Astrocyte (in vitro differentiated cells and primary cell): ENCODE measurements around the gene SLC45A3. TPM values are rescaled to one million over a fixed set of nuclear protein-coding genes. Genes with fewer than 3 reads are reported as not detected.

Experiments
- DNase-seq: peaks from one replicate; pipeline ENCODE4 v3.0.0-alpha.2; 2010; ENCODE audit warnings: low read depth
- FAIRE-seq: peaks from 2 replicates; lab custom pipeline; 2011; peaks lifted over from hg19 to GRCh38; lab: Jason Lieb, UNC
- H2AFZ ChIP-seq: 2 replicates; pipeline ENCODE4 v1.6.0; 2012; ENCODE audit warnings: low read depth, low read length, inconsistent platforms
- H3K27ac ChIP-seq: 2 replicates; pipeline ENCODE4 v1.5.1; 2011; ENCODE audit warnings: low read depth, low read length, inconsistent platforms
- H3K27me3 ChIP-seq: 2 replicates; pipeline ENCODE4 v1.6.0; 2011; ENCODE audit warnings: low read length, inconsistent platforms; ENCODE audit not compliant: insufficient read depth
- H3K36me3 ChIP-seq: 2 replicates; pipeline ENCODE4 v1.5.1; 2011; ENCODE audit warnings: low read length, inconsistent platforms; ENCODE audit not compliant: insufficient read depth
- H3K4me1 ChIP-seq: 2 replicates; pipeline ENCODE4 v1.5.1; 2011; ENCODE audit warnings: low read length, inconsistent platforms; ENCODE audit not compliant: insufficient read depth
- H3K4me2 ChIP-seq: 2 replicates; pipeline ENCODE4 v1.6.0; 2012; ENCODE audit warnings: low read length, inconsistent platforms
- H3K4me3 ChIP-seq: 2 replicates; pipeline ENCODE4 v1.5.1; 2011; ENCODE audit warnings: low read depth, mild to moderate bottlenecking, low read length, inconsistent platforms; ENCODE audit not compliant: insufficient read depth
- H3K79me2 ChIP-seq: 2 replicates; pipeline ENCODE4 v1.6.0; 2012; ENCODE audit warnings: mild to moderate bottlenecking, low read length, inconsistent platforms; ENCODE audit not compliant: insufficient read depth
- H3K9ac ChIP-seq: 2 replicates; pipeline ENCODE4 v1.6.0; 2012; ENCODE audit warnings: mild to moderate bottlenecking, low read length, inconsistent platforms
- H3K9me3 ChIP-seq: 2 replicates; pipeline ENCODE4 v1.5.1; 2012; ENCODE audit warnings: low read depth, mild to moderate bottlenecking, low read length, inconsistent platforms; ENCODE audit not compliant: insufficient read depth
- H4K20me1 ChIP-seq: 2 replicates; pipeline ENCODE4 v1.6.0; 2012; ENCODE audit warnings: low read length, inconsistent platforms; ENCODE audit not compliant: insufficient read depth
- H3K27ac Mint-ChIP-seq: one replicate; pipeline ENCODE4 v1.8.0; 2021; ENCODE audit warnings: mild to moderate bottlenecking, mixed read lengths; ENCODE audit not compliant: unreplicated experiment
- H3K27me3 Mint-ChIP-seq: one replicate; pipeline ENCODE4 v1.8.0; 2021; ENCODE audit warnings: low read depth, mixed read lengths; ENCODE audit not compliant: unreplicated experiment
- H3K36me3 Mint-ChIP-seq: one replicate; pipeline ENCODE4 v1.8.0; 2021; ENCODE audit warnings: low read depth, mixed read lengths; ENCODE audit not compliant: unreplicated experiment
- H3K4me1 Mint-ChIP-seq: one replicate; pipeline ENCODE4 v1.8.0; 2021; ENCODE audit warnings: low read depth, mixed read lengths; ENCODE audit not compliant: unreplicated experiment
- H3K4me3 Mint-ChIP-seq: one replicate; pipeline ENCODE4 v1.8.0; 2021; ENCODE audit warnings: mild to moderate bottlenecking, moderate library complexity, mixed read lengths; ENCODE audit not compliant: unreplicated experiment
- H3K9me3 Mint-ChIP-seq: one replicate; pipeline ENCODE4 v1.8.0; 2021; ENCODE audit warnings: mild to moderate bottlenecking, mixed read lengths; ENCODE audit not compliant: unreplicated experiment
- EZH2 ChIP-seq: IDR thresholded peaks from 2 replicates; pipeline ENCODE4 v1.6.1; 2012; ENCODE audit warnings: mild to moderate bottlenecking, low read length, inconsistent platforms; ENCODE audit not compliant: insufficient read depth
- total RNA-seq: library from RNA; stranded (reverse); gene quantifications from 2 replicates; pipeline ENCODE4 v1.2.1, GENCODE V29; 2021
- TF ChIP-seq, protein P1 (sequence below): IDR thresholded peaks from 2 replicates; pipeline ENCODE4 v1.5.1; 2011; ENCODE audit warnings: low read depth, mild to moderate bottlenecking, inconsistent platforms, low read length, moderate library complexity; ENCODE audit not compliant: insufficient read depth

Gene SLC45A3
- total RNA-seq, 1 donor from 2014 or later, result 7.1 TPM

DNA sequence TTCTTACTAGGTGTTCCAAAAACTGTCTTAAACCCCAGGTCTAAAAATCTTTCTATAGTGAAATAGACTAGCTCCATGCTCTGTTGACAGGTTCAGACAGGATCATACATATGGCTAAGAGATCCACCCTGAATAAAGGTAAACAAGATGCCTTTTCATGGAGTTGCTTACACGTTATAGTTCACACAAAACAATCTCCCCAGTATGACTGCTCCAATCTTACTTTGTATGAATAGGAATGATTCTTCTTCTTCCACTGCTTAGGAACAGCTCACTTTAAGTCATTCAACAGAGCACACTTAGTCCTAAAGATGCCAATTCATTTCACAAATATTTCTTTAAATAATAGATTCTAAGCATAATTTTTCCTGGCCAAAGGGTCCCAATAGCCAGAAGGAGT is 64.5 kb downstream of the SLC45A3 start:
- Histone ChIP-seq H3K4me2 (no peak overlapping the region), H3K79me2 (peaks cover 36% of the 10 kb centered on the region), H3K36me3 (peaks cover 48% of the 10 kb centered on the region), H3K9ac (no peak overlapping the region), H3K27me3 (no peaks in the 10 kb centered on the region), H2AFZ (no peak overlapping the region), H4K20me1 (peaks cover 24% of the 10 kb centered on the region), H3K27ac (no peak overlapping the region), H3K4me3 (no peak overlapping the region), H3K9me3 (no peaks in the 10 kb centered on the region), H3K4me1 (no peaks in the 10 kb centered on the region)
- DNase-seq, result no peak
- no peak for FAIRE-seq
- Mint-ChIP-seq H3K27ac (no peak overlapping the region), H3K36me3 (peaks cover 13% of the 10 kb centered on the region), H3K4me1 (peaks cover 6% of the 10 kb centered on the region), H3K4me3 (no peak overlapping the region), H3K9me3 (no peaks in the 10 kb centered on the region), H3K27me3 (no peaks in the 10 kb centered on the region)
- TF ChIP-seq, protein P1, sequence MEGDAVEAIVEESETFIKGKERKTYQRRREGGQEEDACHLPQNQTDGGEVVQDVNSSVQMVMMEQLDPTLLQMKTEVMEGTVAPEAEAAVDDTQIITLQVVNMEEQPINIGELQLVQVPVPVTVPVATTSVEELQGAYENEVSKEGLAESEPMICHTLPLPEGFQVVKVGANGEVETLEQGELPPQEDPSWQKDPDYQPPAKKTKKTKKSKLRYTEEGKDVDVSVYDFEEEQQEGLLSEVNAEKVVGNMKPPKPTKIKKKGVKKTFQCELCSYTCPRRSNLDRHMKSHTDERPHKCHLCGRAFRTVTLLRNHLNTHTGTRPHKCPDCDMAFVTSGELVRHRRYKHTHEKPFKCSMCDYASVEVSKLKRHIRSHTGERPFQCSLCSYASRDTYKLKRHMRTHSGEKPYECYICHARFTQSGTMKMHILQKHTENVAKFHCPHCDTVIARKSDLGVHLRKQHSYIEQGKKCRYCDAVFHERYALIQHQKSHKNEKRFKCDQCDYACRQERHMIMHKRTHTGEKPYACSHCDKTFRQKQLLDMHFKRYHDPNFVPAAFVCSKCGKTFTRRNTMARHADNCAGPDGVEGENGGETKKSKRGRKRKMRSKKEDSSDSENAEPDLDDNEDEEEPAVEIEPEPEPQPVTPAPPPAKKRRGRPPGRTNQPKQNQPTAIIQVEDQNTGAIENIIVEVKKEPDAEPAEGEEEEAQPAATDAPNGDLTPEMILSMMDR, result no peak
- no peak for TF ChIP-seq EZH2

DNA sequence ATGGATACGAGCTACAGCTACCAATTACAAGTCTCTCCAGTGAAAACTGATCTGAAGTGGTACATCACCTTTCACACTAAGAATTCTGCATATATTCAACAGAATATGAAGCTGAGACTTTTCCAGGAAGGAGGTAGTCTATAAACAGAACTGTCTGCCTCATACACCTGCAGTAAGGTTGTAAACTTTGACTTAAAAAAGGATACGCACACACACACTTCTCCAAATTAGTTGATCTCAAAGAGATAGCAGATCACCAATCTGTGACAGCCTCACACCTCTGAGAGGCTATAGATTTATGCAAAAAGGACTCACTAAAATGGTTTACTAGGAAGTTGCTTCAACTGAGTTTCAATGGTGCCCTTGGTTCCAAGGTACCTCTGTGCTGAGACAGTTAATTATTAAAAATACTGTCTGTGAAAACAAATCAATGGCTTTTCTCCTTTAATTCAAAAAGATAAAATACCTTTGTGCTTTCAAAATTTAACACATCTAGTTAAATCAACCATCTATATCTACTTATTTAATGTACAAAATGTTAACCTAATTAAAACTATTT is 66.4 kb downstream of the SLC45A3 start:
- Mint-ChIP-seq H3K27ac (no peak overlapping the region), H3K27me3 (no peaks in the 10 kb centered on the region), H3K4me3 (no peak overlapping the region), H3K9me3 (no peaks in the 10 kb centered on the region), H3K36me3 (peaks cover 9% of the 10 kb centered on the region), H3K4me1 (peaks cover 18% of the 10 kb centered on the region)
- DNase-seq, result no peak
- Histone ChIP-seq H3K4me3 (no peak overlapping the region), H3K9me3 (no peaks in the 10 kb centered on the region), H3K9ac (no peak overlapping the region), H3K4me2 (no peak overlapping the region), H3K27me3 (no peaks in the 10 kb centered on the region), H3K4me1 (peaks cover 10% of the 10 kb centered on the region), H3K36me3 (peaks cover 37% of the 10 kb centered on the region), H3K27ac (no peak overlapping the region), H2AFZ (no peak overlapping the region), H4K20me1 (peaks cover 21% of the 10 kb centered on the region), H3K79me2 (peaks cover 31% of the 10 kb centered on the region)
- FAIRE-seq, result no peak
- no peak for TF ChIP-seq EZH2
- TF ChIP-seq, protein P1, result no peak

DNA sequence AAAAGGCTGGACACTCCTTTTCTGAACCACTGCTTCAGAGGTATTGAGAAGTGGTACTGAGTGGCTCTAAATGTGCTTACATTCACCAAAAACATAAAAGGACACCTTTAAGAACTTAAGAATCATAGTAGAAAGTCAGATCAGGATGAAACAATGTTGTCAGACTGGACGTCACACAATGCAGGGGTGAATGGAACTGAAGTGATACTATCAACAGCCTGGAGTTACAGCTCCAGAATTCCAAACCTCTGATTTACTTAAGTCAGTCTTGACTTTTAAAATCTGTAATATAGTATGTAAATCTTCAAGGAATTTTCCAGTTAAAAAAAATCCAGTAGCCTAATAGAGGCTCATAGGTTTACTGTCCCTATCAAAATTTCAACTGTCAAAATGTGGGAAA is 67.8 kb downstream of the SLC45A3 start:
- peaks cover 18% of the 10 kb centered on the region for H3K4me1 Mint-ChIP-seq
- Histone ChIP-seq H2AFZ (no peak overlapping the region), H3K4me2 (no peak overlapping the region), H3K79me2 (peaks cover 35% of the 10 kb centered on the region), H3K4me3 (no peak overlapping the region), H3K36me3 (peaks cover 26% of the 10 kb centered on the region), H4K20me1 (peaks cover 15% of the 10 kb centered on the region), H3K27me3 (no peaks in the 10 kb centered on the region), H3K9ac (no peak overlapping the region), H3K27ac (no peak overlapping the region), H3K4me1 (peaks cover 10% of the 10 kb centered on the region), H3K9me3 (no peaks in the 10 kb centered on the region)
- H3K4me3 Mint-ChIP-seq, result no peak overlapping the region
- peaks cover 8% of the 10 kb centered on the region for H3K36me3 Mint-ChIP-seq
- H3K27ac Mint-ChIP-seq, result no peak overlapping the region
- no peaks in the 10 kb centered on the region for H3K9me3 Mint-ChIP-seq
- FAIRE-seq (no peak), DNase-seq (no peak)
- TF ChIP-seq EZH2, result no peak
- TF ChIP-seq, protein P1, result no peak
- H3K27me3 Mint-ChIP-seq, result no peaks in the 10 kb centered on the region
